ENCODE results near the gene EIF4ENIF1.
"Not testable (repeated sequence)": the region's sequence is repeated elsewhere in the genome, so short reads cannot be mapped to it uniquely, and the experiment has no call there.

GRCh38 chr22:31507517-31507916 lies 17.9 kb upstream of the EIF4ENIF1 start:
- TF ChIP-seq CTCF (IDR thresholded peaks at IDR 0.05); POLR2A (IDR thresholded peaks at IDR 0.05; ENCODE audit: low read depth): not testable (repeated sequence)
